ENCODE data around the gene PPP3CA. TPM values are rescaled to one million over a fixed set of nuclear protein-coding genes. Genes with fewer than 3 reads are reported as not detected.
"Not testable (repeated sequence)": the region's sequence is repeated elsewhere in the genome, so short reads cannot be mapped to it uniquely, and the experiment has no call there.

PPP3CA gene
- total and polyA plus RNA-seq, 3 donors from 2014 or later = 19.1 to 44.5 (median 39.1) TPM

DNA sequence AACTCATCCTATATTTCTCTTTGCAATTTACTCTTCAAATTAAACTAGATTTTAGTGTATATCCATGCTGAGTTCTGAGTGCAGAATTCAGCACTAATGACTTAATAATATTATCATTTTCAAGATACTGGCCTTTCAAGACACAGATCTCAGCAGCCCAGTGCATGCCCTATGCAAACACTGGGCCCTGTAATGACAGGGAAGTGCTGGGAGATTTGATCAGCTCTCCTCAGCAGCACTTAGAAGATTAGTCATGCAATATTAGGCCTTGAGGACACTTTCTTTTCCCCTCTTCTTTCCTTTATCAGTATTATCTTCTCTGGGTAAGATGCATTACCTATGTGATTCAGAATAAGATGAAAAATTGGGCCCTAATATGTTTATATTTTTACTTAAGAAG is 207.1 kb downstream of the PPP3CA start:
- Histone ChIP-seq H3K4me1 (no peaks in the 10 kb centered on the region), H3K4me3 (no peak overlapping the region), H3K9me3 (no peaks in the 10 kb centered on the region), H3K27me3 (no peaks in the 10 kb centered on the region), H3K36me3 (ENCODE audit: low read depth, missing control alignments) (no peaks in the 10 kb centered on the region), H3K27ac (no peak overlapping the region)
- TF ChIP-seq, protein P1, sequence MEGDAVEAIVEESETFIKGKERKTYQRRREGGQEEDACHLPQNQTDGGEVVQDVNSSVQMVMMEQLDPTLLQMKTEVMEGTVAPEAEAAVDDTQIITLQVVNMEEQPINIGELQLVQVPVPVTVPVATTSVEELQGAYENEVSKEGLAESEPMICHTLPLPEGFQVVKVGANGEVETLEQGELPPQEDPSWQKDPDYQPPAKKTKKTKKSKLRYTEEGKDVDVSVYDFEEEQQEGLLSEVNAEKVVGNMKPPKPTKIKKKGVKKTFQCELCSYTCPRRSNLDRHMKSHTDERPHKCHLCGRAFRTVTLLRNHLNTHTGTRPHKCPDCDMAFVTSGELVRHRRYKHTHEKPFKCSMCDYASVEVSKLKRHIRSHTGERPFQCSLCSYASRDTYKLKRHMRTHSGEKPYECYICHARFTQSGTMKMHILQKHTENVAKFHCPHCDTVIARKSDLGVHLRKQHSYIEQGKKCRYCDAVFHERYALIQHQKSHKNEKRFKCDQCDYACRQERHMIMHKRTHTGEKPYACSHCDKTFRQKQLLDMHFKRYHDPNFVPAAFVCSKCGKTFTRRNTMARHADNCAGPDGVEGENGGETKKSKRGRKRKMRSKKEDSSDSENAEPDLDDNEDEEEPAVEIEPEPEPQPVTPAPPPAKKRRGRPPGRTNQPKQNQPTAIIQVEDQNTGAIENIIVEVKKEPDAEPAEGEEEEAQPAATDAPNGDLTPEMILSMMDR (IDR thresholded peaks at IDR 0.05) = no peak
- no peak for TF ChIP-seq POLR2A (IDR thresholded peaks at IDR 0.05)
- DNase-seq = no peak
- intact Hi-C loops (cut with DNase I; ENCODE audit: low total_unique reads) = no loop called here

DNA sequence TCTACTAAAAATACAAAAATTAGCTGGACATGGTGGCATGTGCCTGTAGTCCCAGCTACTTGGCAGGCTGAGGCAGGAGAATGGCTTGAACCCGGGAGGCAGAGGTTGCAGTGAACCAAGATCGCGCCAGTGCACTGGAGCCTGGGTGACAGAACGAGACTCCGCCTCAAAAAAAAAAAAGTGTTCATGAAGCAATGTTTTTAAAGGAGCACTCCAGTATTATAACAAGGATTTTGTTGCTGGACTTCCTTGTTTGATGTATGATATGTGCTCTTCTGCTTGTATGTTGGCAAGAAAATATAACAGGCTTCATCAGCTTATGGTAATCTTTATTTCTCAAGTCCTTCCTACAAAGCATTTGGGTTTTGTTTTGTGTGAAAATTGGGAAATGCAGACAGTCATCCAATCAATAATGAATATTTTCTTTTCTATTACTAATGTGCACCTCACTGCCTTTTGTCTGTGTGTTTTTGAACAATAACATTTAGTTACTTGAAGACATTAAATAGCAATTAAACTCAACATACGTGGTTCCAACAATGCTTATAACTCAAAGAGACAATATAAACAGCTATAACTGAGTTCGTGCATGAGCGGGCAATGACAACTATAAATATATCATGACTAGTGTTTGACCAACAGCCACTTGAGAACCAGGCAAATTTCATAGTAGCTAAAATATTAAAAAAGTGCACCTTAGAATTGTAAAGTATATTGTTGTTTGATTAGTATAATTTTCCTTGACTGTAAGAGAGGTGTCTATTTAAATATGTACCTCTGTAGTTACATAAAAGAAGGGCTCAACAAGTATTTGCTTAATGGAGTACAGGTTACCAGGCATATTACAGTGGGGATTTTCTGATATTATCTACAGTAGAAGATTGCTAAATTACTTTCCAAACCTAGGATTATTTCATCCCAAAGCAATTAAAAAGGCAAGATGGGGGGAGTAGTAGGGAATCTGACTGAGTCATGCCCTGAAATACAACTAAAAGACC is 210.7 kb downstream of the PPP3CA start:
- 71 to 88% methylated on average over 8 of the region's 8 CpGs for WGBS, 2 donors
- intact Hi-C loops (cut with DNase I; ENCODE audit: low total_unique reads) = no loop called here
- TF ChIP-seq, protein P1 (IDR thresholded peaks at IDR 0.05) = no peak
- no peak for TF ChIP-seq POLR2A (IDR thresholded peaks at IDR 0.05)
- no peaks in the 10 kb centered on the region for H3K9me3 ChIP-seq
- H3K4me1 ChIP-seq = no peaks in the 10 kb centered on the region
- no peak for DNase-seq
- H3K4me3 ChIP-seq = no peak overlapping the region
- no peaks in the 10 kb centered on the region for H3K27me3 ChIP-seq
- H3K27ac ChIP-seq = no peak overlapping the region
- H3K36me3 ChIP-seq (ENCODE audit: low read depth, missing control alignments) = no peaks in the 10 kb centered on the region

- intact Hi-C loops (cut with DNase I; ENCODE audit: low total_unique reads) = no loop called here
- WGBS, 2 donors = 61 to 62% methylated on average over 3 of the region's 3 CpGs
- no peak for TF ChIP-seq POLR2A (IDR thresholded peaks at IDR 0.05)
- TF ChIP-seq, protein P1 (IDR thresholded peaks at IDR 0.05) = no peak
- Histone ChIP-seq H3K27me3 (no peaks in the 10 kb centered on the region), H3K4me1 (no peaks in the 10 kb centered on the region), H3K36me3 (ENCODE audit: low read depth, missing control alignments) (no peaks in the 10 kb centered on the region), H3K4me3 (no peak overlapping the region), H3K9me3 (no peaks in the 10 kb centered on the region), H3K27ac (no peak overlapping the region)
- no peak for DNase-seq
Measured at GRCh38 chr4:101135371-101136010, 211.8 kb downstream of the PPP3CA start.

DNA sequence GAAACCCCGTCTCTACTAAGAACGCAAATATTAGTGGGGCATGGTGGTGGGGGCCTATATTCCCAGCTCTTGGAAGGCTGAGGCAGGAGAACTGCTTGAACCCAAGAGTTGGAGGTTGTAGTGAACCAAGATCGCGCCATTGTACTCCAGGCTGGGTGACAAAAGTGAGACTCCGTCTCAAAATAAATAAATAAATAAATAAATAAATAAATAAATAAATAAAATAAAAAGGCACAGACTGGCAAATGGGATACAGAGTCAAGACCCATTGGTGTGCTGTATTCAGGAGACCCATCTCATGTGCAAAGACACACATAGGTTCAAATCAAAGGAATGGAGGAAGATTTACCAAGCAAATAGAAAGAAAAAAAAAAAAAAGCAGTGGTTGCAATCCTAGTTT is 216.3 kb downstream of the PPP3CA start:
- intact Hi-C loops (cut with DNase I; ENCODE audit: low total_unique reads); H3K36me3 ChIP-seq (ENCODE audit: low read depth, missing control alignments); DNase-seq; H3K27me3 ChIP-seq; H3K9me3 ChIP-seq; H3K27ac ChIP-seq; H3K4me1 ChIP-seq; H3K4me3 ChIP-seq: not testable (repeated sequence)
- WGBS, 2 donors = 83 to 97% methylated on average over 5 of the region's 5 CpGs

GRCh38 chr4:101128898-101129297 is 218.4 kb downstream of the PPP3CA start:
- H3K36me3 ChIP-seq (ENCODE audit: low read depth, missing control alignments); H3K9me3 ChIP-seq; H3K4me3 ChIP-seq; H3K27me3 ChIP-seq; H3K4me1 ChIP-seq; DNase-seq; intact Hi-C loops (cut with DNase I; ENCODE audit: low total_unique reads); H3K27ac ChIP-seq: not testable (repeated sequence)
- 90 to 100% methylated on average over 1 of the region's 1 CpG for WGBS, 2 donors
